ENCODE results near the gene SLC25A21.
"Not testable (repeated sequence)": the region's sequence is repeated elsewhere in the genome, so short reads cannot be mapped to it uniquely, and the experiment has no call there.

The SLC25A21 gene

GRCh38 chr14:36935976-36936678, 236.3 kb downstream of the SLC25A21 start:
- DNase-seq, result no peak

DNA sequence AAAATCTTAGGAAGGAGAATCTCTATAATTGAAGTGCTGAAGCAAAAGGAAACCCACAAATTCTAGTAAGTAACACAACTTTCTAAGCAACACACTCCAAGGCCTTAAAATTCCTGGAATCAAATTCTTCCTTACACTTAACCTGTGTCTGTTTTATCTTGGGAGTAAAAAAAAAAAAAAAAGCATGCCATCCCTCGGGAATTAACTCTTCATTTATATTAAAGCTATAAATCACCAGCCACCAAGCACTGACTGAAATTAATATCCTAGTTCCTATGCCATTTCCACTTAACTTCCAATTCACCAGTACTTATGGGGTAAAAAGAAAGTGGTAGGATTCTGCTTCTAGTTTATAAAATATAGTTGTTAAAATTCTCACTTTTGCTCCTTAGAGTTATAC, 238.1 kb downstream of the SLC25A21 start:
- DNase-seq, result no peak

- no peak for DNase-seq
Measured at GRCh38 chr14:36931791-36932190, 240.6 kb downstream of the SLC25A21 start.

DNA sequence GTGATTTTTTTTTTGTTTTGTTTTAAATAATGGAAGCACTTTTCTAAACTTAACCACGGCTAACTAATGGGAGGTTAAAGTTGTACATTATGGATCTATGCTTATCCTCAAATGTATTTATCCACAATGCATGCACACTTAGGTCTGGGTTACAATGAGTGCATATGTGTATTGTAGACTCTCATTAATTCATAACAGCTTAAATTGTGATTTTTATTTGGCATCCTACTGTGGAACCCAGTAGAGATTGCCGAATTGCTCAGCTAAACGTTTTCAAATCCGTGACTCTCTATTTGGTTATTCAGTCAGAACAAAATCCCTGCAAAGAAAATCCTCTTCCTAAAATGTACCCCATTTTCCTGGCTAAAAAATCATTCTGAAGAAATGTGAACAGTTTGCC, 244.0 kb downstream of the SLC25A21 start:
- DNase-seq, result no peak

DNA sequence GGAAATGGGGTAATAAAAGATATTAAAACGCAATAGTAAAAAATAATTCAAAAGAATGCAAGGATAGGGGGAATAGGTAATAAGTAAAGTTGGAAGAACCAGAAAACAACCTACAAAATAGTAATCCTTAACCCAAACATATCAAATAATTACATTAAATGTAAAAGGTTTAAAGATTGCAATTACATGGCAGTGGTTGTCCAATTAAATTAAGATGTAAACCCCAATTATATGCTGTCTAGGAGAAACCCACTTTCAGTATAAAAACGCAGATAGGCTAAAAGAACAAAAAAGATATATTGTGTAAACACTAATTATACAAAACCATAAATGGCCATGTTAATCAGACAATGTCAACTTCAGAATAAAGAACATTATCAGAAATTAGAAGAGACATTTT, 247.3 kb downstream of the SLC25A21 start:
- no peak for DNase-seq

- DNase-seq, result no peak
Measured at GRCh38 chr14:36916668-36917067, 255.7 kb downstream of the SLC25A21 start.

GRCh38 chr14:36915081-36915480, 257.3 kb downstream of the SLC25A21 start:
- DNase-seq, result no peak

GRCh38 chr14:36910578-36910977, 261.8 kb downstream of the SLC25A21 start:
- no peak for DNase-seq

DNA sequence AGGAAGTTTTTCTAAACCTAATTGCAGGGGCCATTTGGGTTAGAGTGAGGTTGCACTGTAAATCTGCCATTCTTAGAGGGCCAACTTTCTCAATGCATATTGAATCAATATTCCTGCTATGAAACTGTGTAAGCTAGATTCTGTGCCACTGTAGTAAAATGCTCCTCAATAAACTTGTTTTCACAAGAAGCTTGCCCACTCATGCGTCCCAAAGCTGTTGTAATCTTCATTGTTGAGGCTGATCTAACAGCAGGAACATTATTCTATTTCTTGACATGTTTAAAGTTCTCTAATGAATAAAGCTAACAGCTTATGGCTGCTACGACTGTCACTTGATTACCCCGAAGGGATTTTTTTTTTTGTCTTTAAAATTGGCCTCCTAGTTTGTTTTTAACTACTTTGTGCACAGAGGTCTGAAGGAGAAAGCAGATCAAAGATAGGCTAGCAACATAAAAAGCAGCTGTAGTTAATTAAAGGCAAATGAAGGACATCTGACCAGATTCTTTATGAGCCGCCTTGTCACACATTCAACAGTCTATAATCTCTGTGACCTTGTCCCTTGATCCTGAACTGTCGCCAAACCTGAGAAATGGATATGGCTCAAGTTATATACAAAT, 267.0 kb downstream of the SLC25A21 start:
- DNase-seq, result no peak

- DNase-seq, result no peak
Measured at GRCh38 chr14:36901861-36902260, 270.5 kb downstream of the SLC25A21 start.

DNA sequence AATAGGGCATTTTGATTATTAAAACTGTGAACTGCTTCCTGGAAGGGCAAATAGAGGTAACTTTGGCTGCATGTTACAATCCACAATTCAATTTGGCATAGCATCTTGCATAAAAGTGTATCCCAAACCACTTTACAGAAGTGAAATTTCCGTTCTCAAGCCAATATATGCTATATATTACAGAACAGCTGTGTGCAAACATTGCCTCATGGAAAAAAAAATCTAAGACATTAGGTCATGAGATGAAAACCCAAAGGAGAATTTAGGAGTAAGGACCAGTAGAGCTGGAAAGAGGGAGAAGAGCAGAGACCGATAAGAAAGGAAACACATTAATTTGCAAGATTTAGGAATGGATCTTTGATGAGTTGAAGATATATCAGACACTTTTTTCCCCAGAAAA, 271.6 kb downstream of the SLC25A21 start:
- no peak for DNase-seq

- not testable (repeated sequence) for DNase-seq
Measured at GRCh38 chr14:36896300-36896699, 276.1 kb downstream of the SLC25A21 start.

DNA sequence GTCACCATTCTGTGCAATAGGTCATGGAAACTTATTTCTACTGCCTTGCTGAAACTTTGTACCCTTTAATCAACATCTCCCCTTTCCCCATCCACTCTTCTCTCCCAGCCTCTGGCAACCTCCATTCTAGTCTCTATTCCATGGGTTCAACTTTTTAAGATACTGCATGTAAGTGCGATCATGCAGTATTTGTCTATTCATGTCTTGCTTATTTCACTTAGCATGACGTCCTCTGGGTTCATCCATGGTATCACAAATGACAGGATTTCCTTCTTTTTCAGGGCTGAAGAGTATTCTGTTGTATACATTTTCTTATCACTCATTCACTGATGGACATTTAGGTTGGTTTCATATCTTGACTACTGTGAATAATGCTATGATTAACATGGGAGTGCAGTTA, 288.4 kb downstream of the SLC25A21 start:
- no peak for DNase-seq

- DNase-seq, result no peak
Measured at GRCh38 chr14:36880276-36880675, 292.1 kb downstream of the SLC25A21 start.

GRCh38 chr14:36879558-36879957, 292.8 kb downstream of the SLC25A21 start:
- DNase-seq, result no peak

- no peak for DNase-seq
Measured at GRCh38 chr14:36874396-36875138, 297.8 kb downstream of the SLC25A21 start.

GRCh38 chr14:36870776-36871175, 301.6 kb downstream of the SLC25A21 start:
- DNase-seq, result no peak

DNA sequence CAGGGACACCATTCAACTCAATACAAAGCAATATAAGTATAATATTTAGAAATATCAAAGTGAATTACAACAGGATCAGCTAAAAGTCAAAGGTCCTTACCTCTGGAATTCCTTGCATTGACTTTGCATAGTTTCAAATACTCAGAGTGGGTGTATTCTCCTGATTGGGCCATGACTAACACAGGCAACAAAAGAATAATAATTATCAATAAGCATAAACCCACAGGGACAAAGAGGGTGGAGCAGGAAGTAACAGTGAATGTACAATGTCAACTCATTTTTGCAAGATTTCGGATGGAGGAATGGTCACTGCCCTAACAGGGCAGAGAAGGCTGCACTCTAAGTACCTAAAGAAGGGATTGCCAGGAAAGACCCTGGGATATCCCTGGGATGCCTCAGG, 303.3 kb downstream of the SLC25A21 start:
- no peak for DNase-seq

DNA sequence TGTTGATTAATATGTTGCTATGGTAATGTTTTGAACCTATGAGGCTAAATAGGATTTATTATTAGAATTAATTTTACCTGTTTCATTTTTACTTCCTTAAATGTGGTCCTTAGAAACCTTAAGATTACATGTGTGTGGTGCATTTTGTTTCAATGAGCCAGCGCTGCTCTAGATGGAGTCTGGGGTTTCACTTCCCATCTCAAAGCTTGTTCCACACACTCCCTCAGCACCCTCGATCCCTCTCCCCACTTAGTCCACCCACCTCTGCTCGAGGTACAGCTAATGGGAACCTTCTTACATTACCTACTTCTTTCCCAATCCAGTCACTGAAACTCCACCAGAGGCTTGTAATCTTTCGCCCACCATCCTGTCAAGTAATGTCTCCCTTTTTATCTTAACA, 305.5 kb downstream of the SLC25A21 start:
- DNase-seq, result no peak

DNA sequence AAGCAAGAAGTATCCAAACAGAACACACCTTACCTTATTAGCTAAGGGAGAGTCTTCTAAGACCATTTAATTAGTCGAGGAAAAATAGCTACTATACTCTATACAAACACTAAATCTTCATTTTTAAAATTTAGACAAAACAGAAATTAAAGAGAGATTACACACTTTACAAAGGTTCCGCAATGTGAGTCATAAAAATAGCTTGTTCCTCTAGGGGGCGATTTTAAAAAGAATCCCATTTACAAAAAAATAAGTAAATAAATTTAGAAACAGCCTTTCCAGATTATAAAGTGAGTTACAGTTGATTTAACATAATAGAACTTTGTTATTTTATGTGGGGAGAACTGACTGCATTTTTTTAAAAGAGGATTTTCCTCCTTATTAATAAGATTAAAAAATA, 309.1 kb downstream of the SLC25A21 start:
- no peak for DNase-seq

GRCh38 chr14:36862237-36862636, 310.2 kb downstream of the SLC25A21 start:
- not testable (repeated sequence) for DNase-seq

GRCh38 chr14:36860831-36861230, 311.6 kb downstream of the SLC25A21 start:
- no peak for DNase-seq

- DNase-seq, result no peak
Measured at GRCh38 chr14:36859119-36859518, 313.3 kb downstream of the SLC25A21 start.

DNA sequence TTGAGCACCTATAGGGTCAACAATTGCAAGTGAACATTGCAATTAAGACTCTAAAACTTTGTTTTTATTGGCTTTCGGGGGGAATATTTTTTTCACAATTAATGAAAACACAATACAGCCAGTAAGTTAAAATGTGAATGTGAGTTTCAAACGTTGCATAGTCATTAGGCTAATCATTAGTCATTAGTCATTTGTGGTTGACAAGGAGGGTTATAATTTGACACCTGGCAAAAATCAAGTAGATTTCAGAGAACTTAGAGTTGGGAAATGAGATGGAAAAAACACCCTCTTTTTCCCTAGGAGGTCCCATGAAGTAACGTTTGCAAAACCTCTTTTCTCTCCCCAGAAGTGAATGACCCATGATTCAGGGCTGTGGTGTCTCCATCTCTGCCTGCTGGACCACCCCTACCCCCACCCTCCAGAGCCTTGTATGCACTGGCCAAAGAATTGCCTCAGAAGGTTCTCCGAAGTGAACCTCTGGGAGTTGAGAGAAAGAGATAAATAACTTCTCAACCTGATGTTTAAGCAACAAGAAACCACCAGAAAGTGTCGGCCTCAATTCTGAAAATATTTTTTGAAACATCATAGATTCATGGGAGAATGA, 314.5 kb downstream of the SLC25A21 start:
- no peak for DNase-seq

Measured in activated CD4-positive, alpha-beta T cell treated with anti-CD3 and anti-CD28 coated beads for 1 hour (primary cell).